ENCODE data around the gene OCSTAMP. TPM values are rescaled to one million over a fixed set of nuclear protein-coding genes. Genes with fewer than 3 reads are reported as not detected.

OCSTAMP gene
- total RNA-seq, 4 donors from 2014 or later = not detected

DNA sequence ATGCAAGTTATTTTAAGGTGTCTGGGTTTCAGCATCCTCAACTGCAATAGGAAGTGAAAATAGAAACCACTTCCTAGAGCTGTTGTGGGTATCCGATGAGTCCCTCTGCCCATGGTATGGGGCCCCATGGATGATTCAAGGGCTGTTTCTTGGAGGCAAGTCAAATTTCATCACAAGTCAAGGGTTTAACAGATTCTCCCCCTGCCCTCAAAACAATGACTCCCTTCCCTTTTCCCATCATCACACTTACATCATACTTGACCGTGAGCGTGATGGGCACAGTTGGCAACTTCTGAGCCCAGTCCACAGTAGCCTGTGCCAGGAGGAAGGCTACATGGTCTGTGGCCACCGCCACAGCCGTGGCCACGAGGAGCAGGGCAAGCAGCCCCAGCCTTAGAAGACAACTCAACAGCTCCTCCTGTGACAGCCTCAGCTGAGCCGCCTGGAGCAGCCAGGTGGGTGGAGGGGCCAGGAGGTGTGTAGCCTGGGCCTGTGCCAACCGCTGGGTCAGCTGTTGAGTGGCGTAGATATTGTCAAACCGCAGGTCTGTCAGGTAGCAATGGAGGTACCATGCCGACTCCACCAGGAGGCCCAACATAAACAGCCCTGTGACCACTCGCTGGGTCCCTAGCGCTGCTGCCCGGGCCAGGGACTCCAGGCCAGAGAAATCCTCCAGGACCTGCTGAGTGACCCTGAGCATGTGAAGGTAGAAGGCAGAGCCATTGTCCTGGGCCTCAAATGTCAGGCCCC lies 5.2 kb downstream of the OCSTAMP start:
- H3K4me1 ChIP-seq = no peaks in the 10 kb centered on the region
- TF ChIP-seq, protein P1, sequence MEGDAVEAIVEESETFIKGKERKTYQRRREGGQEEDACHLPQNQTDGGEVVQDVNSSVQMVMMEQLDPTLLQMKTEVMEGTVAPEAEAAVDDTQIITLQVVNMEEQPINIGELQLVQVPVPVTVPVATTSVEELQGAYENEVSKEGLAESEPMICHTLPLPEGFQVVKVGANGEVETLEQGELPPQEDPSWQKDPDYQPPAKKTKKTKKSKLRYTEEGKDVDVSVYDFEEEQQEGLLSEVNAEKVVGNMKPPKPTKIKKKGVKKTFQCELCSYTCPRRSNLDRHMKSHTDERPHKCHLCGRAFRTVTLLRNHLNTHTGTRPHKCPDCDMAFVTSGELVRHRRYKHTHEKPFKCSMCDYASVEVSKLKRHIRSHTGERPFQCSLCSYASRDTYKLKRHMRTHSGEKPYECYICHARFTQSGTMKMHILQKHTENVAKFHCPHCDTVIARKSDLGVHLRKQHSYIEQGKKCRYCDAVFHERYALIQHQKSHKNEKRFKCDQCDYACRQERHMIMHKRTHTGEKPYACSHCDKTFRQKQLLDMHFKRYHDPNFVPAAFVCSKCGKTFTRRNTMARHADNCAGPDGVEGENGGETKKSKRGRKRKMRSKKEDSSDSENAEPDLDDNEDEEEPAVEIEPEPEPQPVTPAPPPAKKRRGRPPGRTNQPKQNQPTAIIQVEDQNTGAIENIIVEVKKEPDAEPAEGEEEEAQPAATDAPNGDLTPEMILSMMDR (IDR thresholded peaks at IDR 0.05) = no peak
- TF ChIP-seq POLR2A (IDR thresholded peaks at IDR 0.05) = no peak
- no peak for DNase-seq
- 82 to 88% methylated on average over 8 to 13 of the region's 14 CpGs for WGBS, 2 donors
- H3K9me3 ChIP-seq = no peaks in the 10 kb centered on the region
- no peak overlapping the region for H3K4me3 ChIP-seq (replicated peaks in 1 of 3)
- H3K36me3 ChIP-seq = no peaks in the 10 kb centered on the region
- intact Hi-C loops (cut with DNase I) = no loop called here
- H3K27ac ChIP-seq = no peak overlapping the region
- no peaks in the 10 kb centered on the region for H3K27me3 ChIP-seq

DNA sequence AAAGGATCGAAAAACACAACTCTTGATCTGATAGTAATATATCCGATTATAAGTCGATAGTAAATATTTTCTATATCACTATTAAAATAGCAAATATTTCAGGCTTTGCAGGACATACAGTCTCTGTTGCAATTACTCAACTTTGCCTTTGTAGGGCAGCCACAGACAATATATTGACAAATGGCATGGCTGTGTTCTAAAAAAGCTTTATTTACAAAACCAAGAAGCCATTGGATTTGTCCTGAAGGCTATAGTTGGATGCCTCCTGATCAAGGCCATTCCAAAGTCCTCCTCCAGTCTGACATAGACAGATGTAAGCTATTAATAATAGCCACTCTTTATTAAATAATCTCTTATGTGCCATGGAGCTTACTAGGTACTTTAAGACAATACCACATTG lies 5.9 kb downstream of the OCSTAMP start:
- intact Hi-C loops (cut with DNase I) = no loop called here
- TF ChIP-seq, protein P1 (IDR thresholded peaks at IDR 0.05) = no peak
- TF ChIP-seq POLR2A (IDR thresholded peaks at IDR 0.05) = no peak
- Histone ChIP-seq H3K36me3 (no peaks in the 10 kb centered on the region), H3K27me3 (no peaks in the 10 kb centered on the region), H3K27ac (no peak overlapping the region), H3K9me3 (no peaks in the 10 kb centered on the region), H3K4me3 (replicated peaks in 1 of 3) (no peak overlapping the region), H3K4me1 (no peaks in the 10 kb centered on the region)
- no peak for DNase-seq
- WGBS, 2 donors = 89 to 93% methylated on average over 3 of the region's 3 CpGs

DNA sequence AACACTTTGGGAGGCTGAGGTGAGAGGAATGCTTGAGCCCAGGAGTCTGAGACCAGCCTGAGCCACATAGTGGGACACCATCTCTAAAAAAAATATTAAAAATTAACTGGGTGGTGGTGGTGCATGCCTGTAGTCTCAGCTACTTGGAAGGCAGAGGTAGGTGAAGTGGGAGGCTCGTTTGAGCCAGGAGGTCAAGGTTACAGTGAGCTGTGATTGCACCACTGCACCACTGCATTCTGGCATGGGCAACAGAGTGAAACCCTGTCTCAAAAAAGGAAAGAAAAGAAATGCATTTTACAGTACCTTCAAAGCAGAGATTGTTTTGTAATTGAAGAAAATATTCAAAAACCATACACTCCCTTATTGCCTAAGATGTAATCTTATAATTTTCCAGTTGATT lies 6.5 kb downstream of the OCSTAMP start:
- no peak for TF ChIP-seq POLR2A (IDR thresholded peaks at IDR 0.05)
- TF ChIP-seq, protein P1 (IDR thresholded peaks at IDR 0.05) = no peak
- DNase-seq = no peak
- H3K27me3 ChIP-seq = no peaks in the 10 kb centered on the region
- no peaks in the 10 kb centered on the region for H3K36me3 ChIP-seq
- 20 to 30% methylated on average over 1 of the region's 1 CpG for WGBS, 2 donors
- no peak overlapping the region for H3K27ac ChIP-seq
- no peak overlapping the region for H3K4me3 ChIP-seq (replicated peaks in 1 of 3)
- no peaks in the 10 kb centered on the region for H3K4me1 ChIP-seq
- intact Hi-C loops (cut with DNase I) = no loop called here
- H3K9me3 ChIP-seq = no peaks in the 10 kb centered on the region

DNA sequence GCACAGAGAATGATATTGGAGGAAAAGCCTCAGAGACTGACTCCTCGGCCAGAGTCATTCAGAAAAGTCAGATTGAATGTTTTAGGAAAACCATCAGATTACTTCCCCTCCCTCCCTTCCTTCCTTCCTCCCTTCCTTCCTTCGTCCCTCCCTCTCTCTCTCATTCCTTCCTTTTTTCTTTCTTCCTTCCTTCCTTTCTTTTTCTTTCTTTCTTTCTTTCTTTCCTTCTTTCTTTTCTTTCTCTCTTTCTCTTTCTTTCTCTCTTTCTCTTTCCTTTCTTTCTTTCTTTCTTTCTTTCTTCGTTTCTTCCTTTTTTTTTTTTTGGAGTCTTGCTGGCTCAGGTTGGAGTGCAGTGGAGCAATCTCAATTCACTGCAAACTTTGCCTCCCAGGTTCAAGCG lies 7.4 kb downstream of the OCSTAMP start:
- no peaks in the 10 kb centered on the region for H3K36me3 ChIP-seq
- no peak overlapping the region for H3K4me3 ChIP-seq (replicated peaks in 1 of 3)
- no peaks in the 10 kb centered on the region for H3K9me3 ChIP-seq
- 81 to 91% methylated on average over 4 of the region's 4 CpGs for WGBS, 2 donors
- intact Hi-C loops (cut with DNase I) = no loop called here
- H3K27ac ChIP-seq = no peak overlapping the region
- no peaks in the 10 kb centered on the region for H3K4me1 ChIP-seq
- DNase-seq = no peak
- TF ChIP-seq POLR2A (IDR thresholded peaks at IDR 0.05) = no peak
- TF ChIP-seq, protein P1 (IDR thresholded peaks at IDR 0.05) = no peak
- no peaks in the 10 kb centered on the region for H3K27me3 ChIP-seq

DNA sequence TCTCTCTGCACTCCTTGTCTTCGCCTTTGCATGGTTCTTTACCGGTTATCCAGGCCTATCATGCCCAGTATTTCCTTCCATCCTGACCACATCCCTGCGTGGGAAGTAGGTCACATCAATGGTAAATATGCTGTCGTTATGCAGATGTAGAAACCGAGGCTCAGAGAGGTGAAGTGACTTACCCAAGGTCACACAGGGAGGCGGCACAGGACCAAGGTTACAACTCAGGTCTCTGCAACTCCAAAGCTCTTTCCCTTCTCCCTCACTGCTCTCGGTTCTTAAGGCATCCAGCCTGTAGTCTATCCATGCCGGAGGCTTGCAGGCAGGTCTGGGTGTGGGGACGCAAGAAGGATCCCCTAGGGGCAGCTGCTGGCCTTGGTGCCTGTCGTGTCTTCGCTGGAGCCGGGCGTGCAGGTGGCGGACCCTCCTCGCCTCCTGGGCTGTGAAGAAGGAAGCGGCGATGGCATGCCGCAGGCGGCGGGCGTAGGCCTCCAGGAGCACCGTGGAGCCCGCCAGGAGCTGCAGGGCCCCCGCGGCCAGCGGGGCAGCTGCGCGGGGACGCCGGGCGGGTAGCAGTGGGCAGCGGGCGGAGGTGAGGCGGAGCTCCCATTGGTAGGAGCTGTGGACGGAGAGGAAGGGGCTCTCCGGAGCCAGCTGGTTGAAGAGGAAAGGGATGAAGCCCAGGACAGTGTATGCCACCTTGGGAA lies 9.1 kb downstream of the OCSTAMP start:
- Histone ChIP-seq H3K36me3 (no peaks in the 10 kb centered on the region), H3K4me3 (replicated peaks in 1 of 3) (no peak overlapping the region), H3K4me1 (no peaks in the 10 kb centered on the region), H3K27ac (no peak overlapping the region), H3K9me3 (no peaks in the 10 kb centered on the region), H3K27me3 (no peaks in the 10 kb centered on the region)
- TF ChIP-seq, protein P1 (IDR thresholded peaks at IDR 0.05) = no peak
- TF ChIP-seq POLR2A (IDR thresholded peaks at IDR 0.05) = no peak
- intact Hi-C loops (cut with DNase I) = no loop called here
- DNase-seq = no peak
- 69 to 72% methylated on average over 36 of the region's 36 CpGs for whole genome bisulfite sequencing, 2 donors

Data from thyroid gland (tissue), 4 donors.